PC-3 (cell line): ENCODE results near the gene INO80E.

Experiments
- CTCF ChIP-seq: fragments of 300-600 bp; sonication (generic); conservative IDR thresholded peaks from 2 replicates; pipeline ENCODE4 v1.5.1; 2017; ENCODE audit warnings: antibody characterized with exemption, low read depth, mild to moderate bottlenecking, low read length
- EZH2 ChIP-seq: fragments of 300-600 bp; sonication (generic); IDR thresholded peaks from one replicate; pipeline ENCODE4 v1.6.1; 2017; ENCODE audit warnings: antibody characterized with exemption, mild to moderate bottlenecking, low read length; ENCODE audit not compliant: unreplicated experiment

DNA sequence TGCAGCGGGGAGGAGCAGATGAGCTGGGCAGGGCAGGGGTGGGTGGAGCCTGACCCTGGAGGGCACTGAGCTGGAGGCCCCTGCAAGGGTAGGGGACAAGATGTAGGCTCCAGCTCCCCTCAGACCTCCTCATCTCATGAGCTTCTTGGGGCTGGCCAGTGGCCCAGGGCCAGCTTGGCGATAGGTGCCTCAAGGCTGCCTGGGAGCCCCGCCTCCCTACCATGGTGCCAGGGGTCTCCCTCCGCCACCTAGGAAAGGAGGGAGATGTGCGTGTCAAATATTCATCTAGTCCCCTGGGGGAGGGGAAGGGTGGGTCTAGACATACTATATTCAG, 4.5 kb upstream of the INO80E start:
- TF ChIP-seq CTCF (no peak), EZH2 (no peak)
